Astrocyte (in vitro differentiated cells and primary cell): ENCODE data around the gene SERPINB1.

Experiments
- CTCF ChIP-seq: IDR thresholded peaks from 2 replicates; pipeline ENCODE4 v1.5.1; 2011; ENCODE audit warnings: low read depth, mild to moderate bottlenecking, inconsistent platforms, low read length, moderate library complexity; ENCODE audit not compliant: insufficient read depth
- EZH2 ChIP-seq: IDR thresholded peaks from 2 replicates; pipeline ENCODE4 v1.6.1; 2012; ENCODE audit warnings: mild to moderate bottlenecking, low read length, inconsistent platforms; ENCODE audit not compliant: insufficient read depth

GRCh38 chr6:2802521-2803060, 39.1 kb downstream of the SERPINB1 start:
- no peak for TF ChIP-seq CTCF
- no peak for TF ChIP-seq EZH2
